ENCODE measurements around the gene TMEM92.

The TMEM92 gene

GRCh38 chr17:50329716-50330115 is 55.5 kb downstream of the TMEM92 start:
- CTCF ChIA-PET: no interaction called here
- POLR2A ChIA-PET: no interaction called here
- no peak for DNase-seq (ENCODE audit: extremely low spot score)
- TF ChIP-seq HDGF (IDR thresholded peaks at IDR 0.05; ENCODE audit: borderline replicate concordance): no peak
- no peak for TF ChIP-seq TARDBP (IDR thresholded peaks at IDR 0.05)
- no peak for TF ChIP-seq LEF1 (IDR thresholded peaks at IDR 0.05; ENCODE audit: borderline replicate concordance)
- no peak for TF ChIP-seq FOXK2 (IDR thresholded peaks at IDR 0.05)
- TF ChIP-seq L3MBTL2 (conservative IDR thresholded peaks at IDR 0.05): no peak
- TF ChIP-seq, protein P1, sequence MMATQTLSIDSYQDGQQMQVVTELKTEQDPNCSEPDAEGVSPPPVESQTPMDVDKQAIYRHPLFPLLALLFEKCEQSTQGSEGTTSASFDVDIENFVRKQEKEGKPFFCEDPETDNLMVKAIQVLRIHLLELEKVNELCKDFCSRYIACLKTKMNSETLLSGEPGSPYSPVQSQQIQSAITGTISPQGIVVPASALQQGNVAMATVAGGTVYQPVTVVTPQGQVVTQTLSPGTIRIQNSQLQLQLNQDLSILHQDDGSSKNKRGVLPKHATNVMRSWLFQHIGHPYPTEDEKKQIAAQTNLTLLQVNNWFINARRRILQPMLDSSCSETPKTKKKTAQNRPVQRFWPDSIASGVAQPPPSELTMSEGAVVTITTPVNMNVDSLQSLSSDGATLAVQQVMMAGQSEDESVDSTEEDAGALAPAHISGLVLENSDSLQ (IDR thresholded peaks at IDR 0.05): no peak

GRCh38 chr17:50330151-50330775 is 56.0 kb downstream of the TMEM92 start:
- no peak for TF ChIP-seq HDGF (IDR thresholded peaks at IDR 0.05; ENCODE audit: borderline replicate concordance)
- no peak for TF ChIP-seq CTBP1 (IDR thresholded peaks at IDR 0.05; ENCODE audit: borderline replicate concordance)
- TF ChIP-seq, protein P1 (IDR thresholded peaks at IDR 0.05): no peak
- no peak for TF ChIP-seq TARDBP (IDR thresholded peaks at IDR 0.05)
- ChIA-PET POLR2A (no interaction called here), CTCF (interaction anchor here (0.6 to 0.7 kb wide), 2 partner anchors 113 to 237 kb away, joined by 3 read pairs; no protein-coding TSS in a partner anchor)
- no peak for DNase-seq (ENCODE audit: extremely low spot score)

Measured in HEK293T (cell line).